Spinal cord (tissue), 10 donors: ENCODE measurements around the gene BRD2. TPM values are rescaled to one million over a fixed set of nuclear protein-coding genes. Genes with fewer than 3 reads are reported as not detected.

Experiments used
- DNase-seq, 6 donors: peaks; one replicate each; pipeline versions ENCODE4 v3.0.0 to v3.0.0-alpha.2; 2013 to 2015; ENCODE audit warnings: low spot score in 6 of 6, low read depth in 4 of 6
- H3K27ac ChIP-seq: one replicate; pipeline ENCODE4 v1.5.1; 2013; ENCODE audit warnings: low read depth, low read length, control low read depth
- H3K27me3 ChIP-seq: one replicate; pipeline ENCODE4 v1.6.1; 2013; ENCODE audit warnings: low read length; ENCODE audit not compliant: control insufficient read depth, insufficient read depth
- H3K36me3 ChIP-seq: one replicate; pipeline ENCODE4 v1.6.1; 2013; ENCODE audit warnings: low read length; ENCODE audit not compliant: control insufficient read depth, insufficient read depth
- H3K4me1 ChIP-seq: one replicate; pipeline ENCODE4 v1.6.1; 2013; ENCODE audit warnings: low read length; ENCODE audit not compliant: control insufficient read depth, insufficient read depth
- H3K4me3 ChIP-seq: one replicate; pipeline ENCODE4 v1.5.1; 2013; ENCODE audit warnings: low read depth, low read length, control low read depth
- H3K9me3 ChIP-seq: one replicate; pipeline ENCODE4 v1.6.1; 2013; ENCODE audit warnings: low read length; ENCODE audit not compliant: control insufficient read depth, insufficient read depth
- WGBS: methylation state at CpG from one replicate; pipeline ENCODE4 v1.1.5; 2013; ENCODE audit warnings: missing lambda C conversion rate; ENCODE audit not compliant: insufficient coverage; 5-methylcytosine and 5-hydroxymethylcytosine counted together
- polyA plus RNA-seq, 2 donors: library from polyadenylated mRNA; unstranded; fragments of 120-200 nt; gene quantifications; one replicate each; pipeline ENCODE4 v1.2.1, GENCODE V29; 2013; ENCODE audit not compliant: insufficient read length in 2 of 2
- total RNA-seq, 2 donors: library from RNA; depleted of rRNA in 1 of 2; stranded (reverse); fragments of 120-200 nt in 1 of 2; fragments of >200 nt in 1 of 2; gene quantifications; one replicate each; pipeline versions ENCODE4 v1.2.3 to v1.2.4, GENCODE V29; 2013 to 2014
- donor health status: healthy.

The BRD2 gene
- total and polyA plus RNA-seq, 4 donors, result 68.9 to 286 (median 219) TPM

GRCh38 chr6:32984622-32985389 lies 16.4 kb downstream of the BRD2 start:
- H3K27ac ChIP-seq, result no peak overlapping the region

GRCh38 chr6:32989368-32989767 lies 21.0 kb downstream of the BRD2 start:
- H3K4me3 ChIP-seq, result no peak overlapping the region
- no peak overlapping the region for H3K27ac ChIP-seq
- no CpG with 5 or more reads among the region's 1 CpG for WGBS
- H3K9me3 ChIP-seq, result no peaks in the 10 kb centered on the region
- DNase-seq, result no peak
- no peaks in the 10 kb centered on the region for H3K27me3 ChIP-seq
- H3K36me3 ChIP-seq, result no peaks in the 10 kb centered on the region
- H3K4me1 ChIP-seq, result no peaks in the 10 kb centered on the region

More at GRCh38 chr6:32984622-32985389, 16.4 kb downstream of the BRD2 start:
- WGBS, result 14% methylated on average over 7 of the region's 9 CpGs
- H3K27me3 ChIP-seq, result no peaks in the 10 kb centered on the region
- H3K36me3 ChIP-seq, result peaks cover 20% of the 10 kb centered on the region
- H3K4me3 ChIP-seq, result no peak overlapping the region
- peak in 4 of 6 donors; percentile 57 to 93 (median 80) for DNase-seq
- H3K4me1 ChIP-seq, result peaks cover 2% of the 10 kb centered on the region
- H3K9me3 ChIP-seq, result no peaks in the 10 kb centered on the region

GRCh38 chr6:32991972-32992371 lies 23.6 kb downstream of the BRD2 start:
- DNase-seq, result no peak
- Histone ChIP-seq H3K27ac (no peak overlapping the region), H3K9me3 (no peaks in the 10 kb centered on the region), H3K4me1 (no peaks in the 10 kb centered on the region), H3K36me3 (no peaks in the 10 kb centered on the region), H3K4me3 (no peak overlapping the region), H3K27me3 (no peaks in the 10 kb centered on the region)
- WGBS, result no CpG with 5 or more reads among the region's 4 CpGs

- WGBS, result no CpG with 5 or more reads among the region's 9 CpGs
- Histone ChIP-seq H3K27me3 (no peaks in the 10 kb centered on the region), H3K27ac (no peak overlapping the region), H3K9me3 (no peaks in the 10 kb centered on the region), H3K4me3 (no peak overlapping the region), H3K36me3 (no peaks in the 10 kb centered on the region), H3K4me1 (no peaks in the 10 kb centered on the region)
- no peak for DNase-seq
Measured at GRCh38 chr6:32993363-32993973, 25.1 kb downstream of the BRD2 start.

GRCh38 chr6:32995448-32995847 lies 27.1 kb downstream of the BRD2 start:
- no peak for DNase-seq
- no peaks in the 10 kb centered on the region for H3K4me1 ChIP-seq
- H3K36me3 ChIP-seq, result no peaks in the 10 kb centered on the region
- 80% methylated on average over 1 of the region's 2 CpGs for WGBS
- no peaks in the 10 kb centered on the region for H3K27me3 ChIP-seq
- H3K27ac ChIP-seq, result no peak overlapping the region
- no peaks in the 10 kb centered on the region for H3K9me3 ChIP-seq
- no peak overlapping the region for H3K4me3 ChIP-seq

GRCh38 chr6:33000055-33000454 lies 31.7 kb downstream of the BRD2 start:
- WGBS, result 23% methylated on average over 7 of the region's 8 CpGs
- no peak overlapping the region for H3K4me3 ChIP-seq
- no peaks in the 10 kb centered on the region for H3K4me1 ChIP-seq
- peaks cover 3% of the 10 kb centered on the region for H3K27me3 ChIP-seq
- peak in 1 of 6 donors; percentile 91 for DNase-seq
- H3K27ac ChIP-seq, result no peak overlapping the region
- H3K36me3 ChIP-seq, result no peaks in the 10 kb centered on the region
- H3K9me3 ChIP-seq, result no peaks in the 10 kb centered on the region

- H3K27me3 ChIP-seq, result peaks cover 3% of the 10 kb centered on the region
- no peaks in the 10 kb centered on the region for H3K4me1 ChIP-seq
- H3K27ac ChIP-seq, result no peak overlapping the region
- no peak for DNase-seq
- WGBS, result 60% methylated on average over 2 of the region's 4 CpGs
- no peaks in the 10 kb centered on the region for H3K9me3 ChIP-seq
- H3K36me3 ChIP-seq, result no peaks in the 10 kb centered on the region
- H3K4me3 ChIP-seq, result no peak overlapping the region
Measured at GRCh38 chr6:33001685-33002084, 33.3 kb downstream of the BRD2 start.

GRCh38 chr6:33004940-33005339 lies 36.5 kb downstream of the BRD2 start:
- Histone ChIP-seq H3K36me3 (no peaks in the 10 kb centered on the region), H3K27ac (no peak overlapping the region), H3K4me1 (peaks cover 5% of the 10 kb centered on the region), H3K27me3 (peaks cover 3% of the 10 kb centered on the region), H3K4me3 (no peak overlapping the region), H3K9me3 (no peaks in the 10 kb centered on the region)
- WGBS, result 46% methylated on average over 4 of the region's 6 CpGs
- DNase-seq, result no peak

- H3K27ac ChIP-seq, result no peak overlapping the region
- no peaks in the 10 kb centered on the region for H3K27me3 ChIP-seq
- 85% methylated on average over 26 of the region's 26 CpGs for WGBS
- no peak for DNase-seq
- H3K4me1 ChIP-seq, result peaks cover 5% of the 10 kb centered on the region
- no peaks in the 10 kb centered on the region for H3K36me3 ChIP-seq
- H3K9me3 ChIP-seq, result no peaks in the 10 kb centered on the region
- H3K4me3 ChIP-seq, result no peak overlapping the region
Measured at GRCh38 chr6:33007831-33008400, 39.5 kb downstream of the BRD2 start.
